Kidney (tissue), 14 donors: ENCODE measurements around the gene NAP1L1. TPM values are rescaled to one million over a fixed set of nuclear protein-coding genes. Genes with fewer than 3 reads are reported as not detected.

Experiments
- DNase-seq, 5 donors: peaks; one replicate each; pipeline ENCODE4 v3.0.0-alpha.2; 2013 to 2020
- FAIRE-seq: peaks from 2 replicates; lab custom pipeline; 2012; peaks lifted over from hg19 to GRCh38; lab: Jason Lieb, UNC
- H3K27ac ChIP-seq, 2 donors: one replicate each; pipeline ENCODE4 v1.7.0; 2013; ENCODE audit warnings: low read depth in 2 of 2, low read length in 2 of 2, inconsistent platforms in 1 of 2
- H3K27me3 ChIP-seq: one replicate; pipeline ENCODE4 v1.7.1; 2013; ENCODE audit warnings: low read length, inconsistent platforms; ENCODE audit not compliant: control insufficient read depth, insufficient read depth
- H3K36me3 ChIP-seq, 3 donors: one replicate each; pipeline versions ENCODE4 v1.7.0 to v1.7.1; 2013; ENCODE audit warnings: low read length in 3 of 3, control low read depth in 1 of 3, inconsistent platforms in 1 of 3; ENCODE audit not compliant: insufficient read depth in 3 of 3, control insufficient read depth in 2 of 3
- H3K4me1 ChIP-seq, 3 donors: one replicate each; pipeline versions ENCODE4 v1.7.0 to v1.7.1; 2013; ENCODE audit warnings: low read length in 3 of 3, inconsistent platforms in 1 of 3, low read depth in 1 of 3; ENCODE audit not compliant: control insufficient read depth in 2 of 3, insufficient read depth in 2 of 3
- H3K4me3 ChIP-seq, 3 donors: one replicate each; pipeline versions ENCODE4 v1.7.0 to v1.8.1; 2013; ENCODE audit warnings: low read length in 3 of 3, control low read depth in 1 of 3, inconsistent platforms in 1 of 3
- H3K9ac ChIP-seq, 3 donors: one replicate each; pipeline versions ENCODE4 v1.7.0 to v1.7.1; 2013; ENCODE audit warnings: low read length in 3 of 3, control low read depth in 1 of 3, inconsistent platforms in 1 of 3
- H3K9me3 ChIP-seq, 3 donors: one replicate each; pipeline versions ENCODE4 v1.7.0 to v1.7.1; 2013; ENCODE audit warnings: low read length in 3 of 3, control low read depth in 1 of 3, inconsistent platforms in 1 of 3; ENCODE audit not compliant: control insufficient read depth in 2 of 3, insufficient read depth in 1 of 3
- intact Hi-C: fragments of 100-400 bp; cut with DNase I; formaldehyde crosslinking; loops from one replicate; pipeline ENCODE4 v1.11.1; 2022
- polyA plus RNA-seq: library from polyadenylated mRNA; stranded (reverse); fragments of 350-450 nt; fragmentation: Illumina TruSeq; extraction: RNeasy Lipid Tissue Mini Kit (QIAGEN cat#74804); gene quantifications from one replicate; pipeline ENCODE4 v1.2.3, GENCODE V29; 2014; ENCODE audit warnings: low read depth, low replicate concordance; ENCODE audit not compliant: insufficient read depth
- total RNA-seq: library from RNA; stranded (reverse); fragmentation: NEBNext Ultra II Directional; extraction: Animal tissue kit (Norgen Biotek cat#: 25700); gene quantifications from one replicate; pipeline ENCODE4 v1.2.1, GENCODE V29; 2021
- TF ChIP-seq, protein P1 (sequence below): IDR thresholded peaks from 3 replicates; pipeline ENCODE4 v1.5.1; 2012; ENCODE audit warnings: mild to moderate bottlenecking, moderate library complexity, borderline replicate concordance; ENCODE audit not compliant: insufficient read depth; ENCODE audit errors: extremely low read depth
- donor health status: control.
- donor health status: control.
- donor health status: control.
- donor health status: control.
- donor health status: control.
- donor health status: DM: yes; HTN: yes; CAD: no.
- donor health status: Normal renal cell carcinoma (clear cell type).

The NAP1L1 gene
- total and polyA plus RNA-seq, 2 donors from 2014 or later, result 180 to 288 TPM

DNA sequence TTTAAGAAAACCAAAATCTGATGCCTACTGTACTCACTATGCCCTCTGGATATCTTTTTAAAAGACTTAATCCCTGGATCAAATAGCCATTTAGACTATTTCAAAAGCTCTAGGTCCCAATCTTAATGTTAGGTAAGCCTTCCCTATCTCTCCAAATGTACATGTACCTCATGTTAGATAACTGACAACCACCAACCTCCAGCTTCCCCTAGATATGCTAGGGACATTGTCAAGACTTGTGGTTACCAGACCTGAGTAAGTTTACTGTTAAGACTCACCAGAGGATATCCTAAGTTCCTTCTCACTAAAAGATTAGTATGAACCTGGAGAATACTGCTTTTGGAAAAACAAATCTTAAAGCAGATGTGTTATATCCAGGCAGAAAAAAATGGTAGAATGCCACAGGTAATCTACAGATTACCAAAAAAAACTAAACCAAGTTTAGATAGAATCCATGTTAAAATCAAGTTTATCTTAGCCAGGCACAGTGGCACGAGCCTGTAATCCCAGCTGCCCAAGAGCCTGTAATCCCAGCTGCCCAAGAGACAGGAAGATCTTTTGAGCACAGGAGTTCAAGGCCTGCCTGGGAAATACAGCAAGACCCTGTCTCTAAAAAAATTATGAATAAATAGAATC is 9.7 kb downstream of the NAP1L1 start:
- Histone ChIP-seq H3K27ac (no peak overlapping the region), H3K27me3 (no peaks in the 10 kb centered on the region), H3K4me3 (no peak overlapping the region), H3K9ac (no peak overlapping the region), H3K9me3 (no peaks in the 10 kb centered on the region), H3K36me3 (no peaks in the 10 kb centered on the region), H3K4me1 (no peaks in the 10 kb centered on the region)
- intact Hi-C loops, result no loop called here
- DNase-seq, result no peak
- FAIRE-seq, result no peak
- TF ChIP-seq, protein P1, sequence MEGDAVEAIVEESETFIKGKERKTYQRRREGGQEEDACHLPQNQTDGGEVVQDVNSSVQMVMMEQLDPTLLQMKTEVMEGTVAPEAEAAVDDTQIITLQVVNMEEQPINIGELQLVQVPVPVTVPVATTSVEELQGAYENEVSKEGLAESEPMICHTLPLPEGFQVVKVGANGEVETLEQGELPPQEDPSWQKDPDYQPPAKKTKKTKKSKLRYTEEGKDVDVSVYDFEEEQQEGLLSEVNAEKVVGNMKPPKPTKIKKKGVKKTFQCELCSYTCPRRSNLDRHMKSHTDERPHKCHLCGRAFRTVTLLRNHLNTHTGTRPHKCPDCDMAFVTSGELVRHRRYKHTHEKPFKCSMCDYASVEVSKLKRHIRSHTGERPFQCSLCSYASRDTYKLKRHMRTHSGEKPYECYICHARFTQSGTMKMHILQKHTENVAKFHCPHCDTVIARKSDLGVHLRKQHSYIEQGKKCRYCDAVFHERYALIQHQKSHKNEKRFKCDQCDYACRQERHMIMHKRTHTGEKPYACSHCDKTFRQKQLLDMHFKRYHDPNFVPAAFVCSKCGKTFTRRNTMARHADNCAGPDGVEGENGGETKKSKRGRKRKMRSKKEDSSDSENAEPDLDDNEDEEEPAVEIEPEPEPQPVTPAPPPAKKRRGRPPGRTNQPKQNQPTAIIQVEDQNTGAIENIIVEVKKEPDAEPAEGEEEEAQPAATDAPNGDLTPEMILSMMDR, result no peak

DNA sequence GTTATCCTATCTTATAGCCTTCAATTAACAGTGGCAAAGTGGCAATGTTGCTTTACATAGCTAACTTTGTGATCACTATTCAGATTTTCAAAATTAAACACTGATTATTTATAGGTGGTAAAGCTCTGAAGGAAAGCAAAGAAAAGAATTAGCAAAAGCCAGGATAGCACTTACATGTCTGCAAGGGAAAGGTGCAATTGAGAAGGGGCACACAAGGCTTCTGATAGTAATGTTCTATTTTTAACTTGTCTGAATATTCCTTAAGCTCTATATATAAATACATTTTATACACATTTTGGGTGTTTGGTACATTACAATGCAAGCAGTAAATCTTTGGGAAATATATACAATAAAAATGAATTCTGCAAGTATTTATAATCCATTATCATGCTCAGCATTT is 10.9 kb downstream of the NAP1L1 start:
- Histone ChIP-seq H3K9me3 (no peaks in the 10 kb centered on the region), H3K27me3 (no peaks in the 10 kb centered on the region), H3K27ac (no peak overlapping the region), H3K4me1 (no peaks in the 10 kb centered on the region), H3K36me3 (no peaks in the 10 kb centered on the region), H3K4me3 (no peak overlapping the region), H3K9ac (no peak overlapping the region)
- DNase-seq (no peak), FAIRE-seq (no peak)
- intact Hi-C loops, result no loop called here
- TF ChIP-seq, protein P1, result no peak

DNA sequence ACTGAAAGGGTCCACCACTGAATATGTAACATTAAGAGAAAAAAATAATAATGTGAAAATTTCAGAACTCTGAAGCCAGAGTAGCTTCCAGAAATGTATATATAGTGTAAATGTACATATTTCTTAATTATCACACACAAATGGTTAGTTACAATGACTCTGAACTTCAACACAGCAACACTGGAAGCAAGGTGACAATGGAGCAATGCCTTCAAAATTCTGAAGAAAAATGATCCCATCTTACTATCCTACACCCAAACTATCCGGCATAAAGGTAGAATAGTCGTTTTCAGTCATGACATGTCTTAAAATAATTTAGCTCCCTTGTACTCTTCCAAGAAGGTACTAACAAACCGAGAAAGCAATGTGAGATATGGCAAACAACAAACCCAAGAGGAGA is 11.9 kb downstream of the NAP1L1 start:
- FAIRE-seq (no peak), DNase-seq (no peak)
- Histone ChIP-seq H3K9ac (no peak overlapping the region), H3K36me3 (peaks cover 0 to under 1% (median 0%) of the 10 kb centered on the region in 3 donors), H3K27ac (no peak overlapping the region), H3K9me3 (no peaks in the 10 kb centered on the region), H3K4me1 (no peaks in the 10 kb centered on the region), H3K4me3 (no peak overlapping the region), H3K27me3 (no peaks in the 10 kb centered on the region)
- intact Hi-C loops, result no loop called here
- TF ChIP-seq, protein P1, result no peak

DNA sequence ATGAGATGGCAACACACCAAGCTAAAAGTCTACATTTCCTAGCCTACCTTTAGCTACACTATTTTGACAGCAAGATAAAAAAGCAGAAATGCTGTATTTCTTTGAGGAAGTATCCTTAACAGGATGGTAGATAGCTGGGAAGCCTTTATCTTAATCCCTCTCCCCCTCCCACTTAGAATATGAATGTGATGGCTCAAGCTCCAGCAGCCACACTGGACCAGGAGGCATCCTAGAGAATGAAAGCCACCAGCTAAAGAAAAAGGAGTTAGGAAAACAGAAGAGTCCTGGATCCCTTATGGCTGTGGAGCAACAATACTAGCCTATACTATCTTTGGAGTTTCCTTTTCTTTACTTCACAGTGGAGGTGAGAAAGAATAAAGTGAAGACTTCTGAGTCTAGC is 15.1 kb downstream of the NAP1L1 start:
- Histone ChIP-seq H3K27ac (no peak overlapping the region), H3K4me1 (no peaks in the 10 kb centered on the region), H3K9me3 (peaks cover 0 to 14% (median 1%) of the 10 kb centered on the region in 3 donors), H3K36me3 (peaks cover 0 to 8% (median 2%) of the 10 kb centered on the region in 3 donors), H3K27me3 (no peaks in the 10 kb centered on the region), H3K9ac (no peak overlapping the region), H3K4me3 (no peak overlapping the region)
- TF ChIP-seq, protein P1, result no peak
- no peak for DNase-seq
- intact Hi-C loops, result no loop called here
- no peak for FAIRE-seq
